NOMO-1 treated with dmso at 0.1 percent for 144 hours (cell line): Measurements from ENCODE around the gene EP400.

ENCODE experiments used
- DNase-seq: peaks from one replicate; lab custom pipeline; 2025; ENCODE audit not compliant: unreplicated experiment; lab: John Stamatoyannopoulos, UW

EP400 gene

GRCh38 chr12:131911028-131911650 lies 38.6 kb upstream of the EP400 start:
- no peak for DNase-seq

- DNase-seq, result no peak
These were observed 37.8 kb upstream of the EP400 start for GRCh38 chr12:131911851-131912477.

- no peak for DNase-seq
These were observed 37.0 kb upstream of the EP400 start for GRCh38 chr12:131912518-131913274.

DNA sequence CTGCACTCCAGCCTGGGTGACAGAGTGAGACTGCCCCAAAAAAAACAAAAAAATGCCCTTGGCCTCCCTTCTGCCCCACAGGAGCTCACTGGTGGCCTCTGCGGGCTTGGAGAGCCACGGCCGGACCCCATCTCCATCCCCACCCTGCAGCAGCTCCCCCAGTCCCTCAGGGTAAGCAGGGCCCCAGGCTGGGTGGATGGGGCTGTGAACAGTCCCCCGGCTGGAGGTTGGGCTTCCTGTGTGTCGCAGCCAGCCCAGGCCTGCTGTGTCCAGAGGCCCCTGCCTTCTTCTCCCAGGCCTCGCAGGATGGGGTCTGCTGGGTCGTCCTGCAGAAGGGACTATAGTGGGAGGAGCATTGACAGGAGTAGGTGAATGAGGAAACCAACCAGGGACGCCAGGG lies 36.1 kb upstream of the EP400 start:
- no peak for DNase-seq

GRCh38 chr12:131914179-131914702 lies 35.5 kb upstream of the EP400 start:
- no peak for DNase-seq

GRCh38 chr12:131915000-131915689 lies 34.6 kb upstream of the EP400 start:
- no peak for DNase-seq

GRCh38 chr12:131915823-131916222 lies 33.9 kb upstream of the EP400 start:
- no peak for DNase-seq

- no peak for DNase-seq
These were observed 33.2 kb upstream of the EP400 start for GRCh38 chr12:131916306-131917138.

GRCh38 chr12:131917139-131917710 lies 32.5 kb upstream of the EP400 start:
- no peak for DNase-seq

DNA sequence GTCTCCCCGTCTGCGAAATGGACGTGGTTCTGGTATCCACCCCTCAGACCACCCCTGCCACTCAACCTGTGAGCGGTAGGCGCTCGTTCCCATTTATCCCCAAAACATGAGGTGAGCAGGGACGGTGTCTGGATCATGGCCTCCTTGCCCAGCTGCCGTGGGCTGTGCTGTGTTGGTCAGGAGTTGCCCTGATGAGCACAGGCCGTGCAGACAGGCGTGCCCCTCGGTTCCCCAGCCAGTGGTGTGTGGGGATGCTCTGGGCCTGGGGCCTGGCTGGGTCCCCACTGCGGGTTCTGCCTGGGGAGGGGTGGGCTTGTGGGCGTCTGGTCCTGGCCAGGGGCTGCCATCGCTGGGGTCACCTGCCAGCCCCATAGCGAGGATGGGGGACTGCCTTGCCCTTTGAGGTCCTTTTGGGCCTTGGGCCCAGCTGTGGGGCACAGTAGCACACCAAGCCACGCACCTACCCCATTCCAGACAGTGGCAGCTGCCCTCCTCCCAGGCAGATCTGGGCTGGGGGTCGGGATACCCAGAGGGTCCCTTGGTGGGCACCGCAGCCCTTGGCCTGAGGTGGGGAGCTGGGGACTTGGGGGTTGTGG lies 31.9 kb upstream of the EP400 start:
- DNase-seq, result no peak

GRCh38 chr12:131918311-131919050 lies 31.3 kb upstream of the EP400 start:
- no peak for DNase-seq

DNA sequence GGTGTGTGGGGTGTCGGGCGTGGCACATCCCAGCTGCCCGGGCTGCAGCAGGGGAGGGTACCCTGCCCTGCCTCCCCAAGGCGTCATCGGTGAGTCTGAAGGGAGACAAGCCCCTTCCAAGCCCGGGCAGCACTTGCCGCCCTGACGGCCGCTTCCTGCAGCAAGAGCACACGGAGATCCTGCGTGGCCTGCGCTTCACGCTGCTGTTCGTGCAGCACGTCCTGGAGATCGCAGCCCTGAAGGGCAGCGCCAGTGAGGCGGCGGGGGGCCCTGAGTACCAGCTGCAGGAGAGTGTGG lies 30.7 kb upstream of the EP400 start:
- no peak for DNase-seq

DNA sequence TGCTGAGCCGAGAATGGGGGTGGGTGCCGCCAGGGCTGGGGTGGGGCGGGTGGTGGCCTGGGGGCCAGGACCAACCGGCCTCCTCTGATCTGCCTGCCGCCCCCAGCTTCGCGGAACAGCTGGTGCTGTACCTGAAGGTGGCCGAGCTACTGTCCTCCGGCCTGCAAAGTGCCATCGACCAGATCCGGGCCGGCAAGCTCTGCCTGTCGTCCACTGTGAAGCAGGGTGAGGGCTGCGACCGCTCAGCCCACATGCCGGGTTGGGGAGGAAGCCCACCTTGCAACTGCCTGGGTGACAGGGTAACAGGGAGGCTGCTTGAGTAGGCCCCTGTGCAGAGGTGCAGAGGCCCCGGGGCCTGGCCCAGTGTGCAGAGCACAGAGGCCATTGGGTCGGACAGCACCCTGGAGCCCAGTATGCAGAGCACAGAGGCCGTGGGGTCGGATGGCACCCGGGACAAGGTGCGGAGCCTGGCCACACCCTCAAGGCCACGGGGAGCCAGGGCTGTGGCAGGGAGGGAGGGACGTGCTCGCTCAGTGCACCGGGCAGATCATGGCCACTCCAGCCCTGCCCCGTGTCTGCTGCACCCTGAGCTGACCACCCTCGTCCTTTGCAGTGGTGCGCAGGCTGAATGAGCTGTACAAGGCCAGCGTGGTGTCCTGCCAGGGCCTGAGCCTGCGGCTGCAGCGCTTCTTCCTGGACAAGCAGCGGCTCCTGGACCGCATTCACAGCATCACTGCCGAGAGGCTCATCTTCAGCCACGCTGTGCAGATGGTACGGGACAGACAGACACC lies 30.2 kb upstream of the EP400 start:
- DNase-seq, result no peak

- no peak for DNase-seq
These were observed 29.6 kb upstream of the EP400 start for GRCh38 chr12:131920157-131920508.

DNA sequence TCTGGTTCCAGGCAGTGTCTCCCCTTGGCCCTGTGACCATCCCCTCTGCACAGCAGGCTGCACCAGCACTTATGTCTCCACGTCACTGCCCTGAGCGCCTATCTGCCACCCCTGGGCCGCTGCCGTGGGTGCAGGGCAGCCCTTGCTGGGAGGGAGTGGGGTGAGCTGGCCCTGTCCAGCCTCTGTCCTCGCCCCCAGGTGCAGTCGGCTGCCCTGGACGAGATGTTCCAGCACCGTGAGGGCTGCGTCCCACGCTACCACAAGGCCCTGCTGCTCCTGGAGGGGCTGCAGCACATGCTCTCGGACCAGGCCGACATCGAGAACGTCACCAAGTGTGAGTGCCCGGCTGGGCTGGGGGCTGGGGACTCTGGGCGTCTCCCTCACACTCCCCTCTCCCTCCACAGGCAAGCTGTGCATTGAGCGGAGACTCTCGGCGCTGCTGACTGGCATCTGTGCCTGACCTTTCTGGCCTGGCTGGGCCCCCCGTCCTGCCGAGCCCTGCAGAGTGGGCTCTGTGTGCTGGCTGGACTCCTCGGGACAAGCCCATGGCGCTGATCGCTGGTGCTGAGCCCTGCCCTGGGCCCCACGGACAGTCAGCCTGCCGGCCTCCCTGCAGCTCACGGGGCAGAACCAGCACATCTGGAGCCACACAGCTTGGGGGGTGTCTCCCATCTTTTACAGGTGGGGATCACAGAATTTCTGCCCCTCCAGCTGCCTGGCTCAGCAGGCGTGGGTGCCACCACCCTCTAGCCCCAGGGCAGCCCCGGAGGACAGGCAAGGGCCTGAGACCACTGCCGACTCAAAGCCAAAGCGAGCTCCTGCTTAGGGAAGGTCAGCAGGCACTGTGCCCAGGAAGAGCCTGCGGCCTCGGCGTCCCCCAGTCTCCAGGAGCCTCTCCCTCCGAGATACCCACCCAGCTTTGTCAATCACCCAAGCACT lies 28.6 kb upstream of the EP400 start:
- DNase-seq, result no peak

DNA sequence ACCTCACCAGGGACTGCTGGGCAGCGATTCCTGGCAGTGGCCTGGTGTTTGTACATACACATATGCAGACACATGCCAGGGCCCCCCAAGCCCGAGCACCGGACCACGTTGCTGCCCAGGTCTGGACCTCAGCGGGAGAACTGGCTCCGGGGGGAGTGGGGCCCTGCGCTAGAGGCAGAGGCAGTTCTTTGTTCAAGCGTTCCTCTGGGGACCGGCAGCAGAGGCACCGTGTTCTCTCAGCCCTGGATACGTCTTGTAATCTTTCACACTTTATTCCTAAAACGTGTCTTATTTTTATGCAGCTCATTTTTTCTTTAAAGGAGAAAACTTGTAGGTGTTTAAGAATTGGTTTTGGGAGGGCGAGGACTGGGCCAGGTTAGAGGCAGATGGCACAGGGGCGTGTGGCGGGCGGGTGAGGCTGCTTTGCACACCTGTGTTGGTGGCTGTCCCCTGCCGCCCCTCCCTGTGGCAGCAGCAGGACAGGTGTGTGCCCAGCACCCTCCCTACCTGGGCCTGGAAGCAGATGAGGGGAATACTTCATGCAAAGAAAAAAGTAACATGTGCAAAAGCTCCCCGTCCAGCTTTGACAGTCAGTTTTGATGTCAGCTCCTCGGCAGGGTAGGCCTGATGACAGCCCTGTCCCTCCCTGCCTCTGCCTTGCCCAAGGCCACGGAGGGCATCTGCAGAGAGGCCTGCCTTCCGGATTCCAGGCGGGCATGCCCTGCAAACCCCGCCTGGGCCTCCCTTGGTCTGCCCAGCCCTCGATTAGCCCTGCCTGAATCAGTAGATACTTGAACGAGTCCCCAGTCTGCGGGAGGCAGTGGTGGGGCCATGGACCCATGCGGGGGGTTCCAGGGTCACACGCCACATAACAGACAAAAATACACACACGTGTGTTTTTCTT lies 27.6 kb upstream of the EP400 start:
- DNase-seq, result no peak

- DNase-seq, result no peak
These were observed 27.0 kb upstream of the EP400 start for GRCh38 chr12:131922772-131923171.
